GM21526 (cell line): ENCODE results near the gene AEN.

Experiments
- ATAC-seq: cut with Tn5 transposase; IDR thresholded peaks from one replicate; pipeline ENCODE4 v1.9.1; 2021; ENCODE audit warnings: moderate library complexity; ENCODE audit not compliant: unreplicated experiment, low FRiP score

Gene AEN

GRCh38 chr15:88649286-88649733, 28.2 kb downstream of the AEN start:
- no peak for ATAC-seq

GRCh38 chr15:88649753-88650551, 28.8 kb downstream of the AEN start:
- no peak for ATAC-seq

DNA sequence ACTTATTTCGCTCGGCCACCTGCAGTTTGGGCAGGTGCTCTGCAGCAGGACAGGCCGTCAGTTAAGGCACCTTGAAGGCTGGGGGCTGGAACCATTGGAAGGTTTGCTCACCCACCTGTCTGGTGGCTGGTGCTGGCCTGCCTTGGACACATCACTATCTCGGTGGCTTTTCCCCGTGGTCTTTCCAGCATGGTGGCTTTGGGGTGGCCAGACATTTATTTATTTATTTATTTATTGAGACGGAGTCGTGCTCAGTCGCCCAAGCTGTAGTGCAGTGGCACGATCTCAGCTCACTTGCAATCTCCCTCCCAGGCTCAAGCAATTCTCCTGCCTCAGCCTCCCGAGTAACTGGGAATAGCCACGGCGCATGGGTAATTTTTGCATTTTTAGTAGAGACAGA, 29.4 kb downstream of the AEN start:
- ATAC-seq: no peak

- no peak for ATAC-seq
These were observed 30.1 kb downstream of the AEN start for GRCh38 chr15:88651136-88651732.

- ATAC-seq: no peak
These were observed 30.8 kb downstream of the AEN start for GRCh38 chr15:88651971-88652370.

- no peak for ATAC-seq
These were observed 31.5 kb downstream of the AEN start for GRCh38 chr15:88652456-88653199.

DNA sequence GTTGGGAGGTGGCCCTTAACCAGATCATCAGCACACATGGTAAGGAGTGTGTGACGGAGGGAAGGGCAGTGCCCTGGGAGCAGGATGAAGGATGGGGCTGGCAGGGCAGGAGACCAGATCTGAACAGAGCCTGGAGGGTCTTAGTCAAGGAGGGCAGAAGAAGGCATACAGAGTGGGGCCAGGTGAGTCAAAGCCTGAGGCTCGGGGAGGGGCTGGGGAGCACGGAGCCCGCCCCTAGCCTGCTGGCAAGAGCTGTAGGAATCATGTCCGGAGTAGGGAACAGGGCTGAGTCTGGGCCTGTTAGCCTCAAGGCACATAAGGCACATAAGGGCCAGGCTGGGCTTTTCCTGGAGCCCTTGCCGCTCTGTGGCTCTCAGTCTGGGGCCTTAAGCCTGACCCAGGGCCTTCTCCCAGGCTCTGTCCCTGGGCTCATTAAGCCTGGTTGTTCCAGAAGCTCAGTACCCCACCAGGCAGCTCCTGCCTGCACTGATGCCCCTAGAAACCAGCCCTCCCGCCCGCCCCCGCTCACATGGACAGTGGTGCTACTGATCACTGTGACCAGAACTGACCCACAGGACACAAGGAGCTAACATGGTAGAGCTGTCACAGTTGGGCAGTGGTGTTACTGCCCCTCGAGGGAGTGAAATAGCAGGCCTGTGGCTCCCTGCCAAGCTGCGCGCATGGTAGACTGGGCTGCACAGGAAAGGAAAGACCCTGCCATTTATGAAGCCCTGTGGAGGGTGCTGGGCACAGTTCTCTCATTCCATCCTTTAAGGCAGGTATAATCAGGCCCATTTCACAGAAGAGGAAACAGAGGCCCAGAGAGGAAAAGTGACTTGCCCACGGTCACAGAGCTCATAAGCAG, 32.3 kb downstream of the AEN start:
- ATAC-seq: no peak

DNA sequence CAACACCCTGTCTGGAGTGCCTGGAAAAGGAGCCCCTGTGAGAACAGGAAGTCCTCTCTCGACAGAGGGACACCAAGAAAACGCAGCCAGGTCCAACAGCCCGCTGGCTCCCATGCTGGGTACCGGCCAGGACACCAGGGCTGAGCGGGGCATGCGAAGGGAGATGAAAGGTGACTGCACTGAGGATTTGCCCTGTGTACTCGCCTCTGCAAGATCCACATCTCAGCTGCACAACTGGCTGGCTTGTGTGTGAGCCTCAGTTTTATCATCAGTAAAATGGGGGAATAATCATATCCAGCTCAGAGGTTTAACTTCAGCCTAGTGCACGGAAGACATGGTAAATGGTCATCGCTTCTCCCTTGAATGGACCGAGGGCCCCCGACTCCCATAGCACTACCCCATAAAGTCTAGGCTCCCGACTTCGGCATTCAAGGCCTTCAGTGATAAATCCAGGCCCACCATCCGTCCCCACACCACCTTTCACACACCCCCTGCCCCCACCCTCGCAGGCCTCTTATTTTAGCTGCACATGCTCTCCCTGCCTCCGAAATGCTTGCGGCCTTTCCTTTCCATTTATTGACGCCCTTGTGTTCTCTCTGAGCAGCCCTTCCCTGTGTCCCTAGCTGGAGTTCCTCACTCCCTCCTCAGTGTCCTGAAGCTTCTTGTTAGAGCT, 33.4 kb downstream of the AEN start:
- ATAC-seq: no peak

DNA sequence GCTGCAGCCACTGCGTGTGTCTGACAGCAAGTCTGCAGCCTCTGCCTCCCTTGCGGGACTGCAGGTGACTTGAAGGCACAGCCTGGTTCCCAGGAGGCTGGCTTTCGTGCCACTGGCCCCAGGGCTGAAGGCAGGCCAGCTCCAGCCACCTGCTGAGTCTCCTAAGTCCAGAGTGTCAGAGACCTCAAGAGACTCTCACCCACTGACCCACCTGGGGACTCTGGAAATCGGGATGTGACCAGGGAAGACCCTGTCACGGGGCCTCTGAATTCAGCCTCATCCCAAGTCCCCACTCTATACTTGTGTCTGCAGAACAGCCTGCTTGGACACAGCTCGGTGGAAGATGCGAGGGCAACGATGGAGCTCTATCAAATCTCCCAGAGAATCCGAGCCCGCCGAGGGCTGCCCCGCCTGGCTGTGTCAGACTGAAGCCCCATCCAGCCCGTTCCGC, 34.0 kb downstream of the AEN start:
- ATAC-seq: no peak

GRCh38 chr15:88655800-88656488, 34.8 kb downstream of the AEN start:
- no peak for ATAC-seq

DNA sequence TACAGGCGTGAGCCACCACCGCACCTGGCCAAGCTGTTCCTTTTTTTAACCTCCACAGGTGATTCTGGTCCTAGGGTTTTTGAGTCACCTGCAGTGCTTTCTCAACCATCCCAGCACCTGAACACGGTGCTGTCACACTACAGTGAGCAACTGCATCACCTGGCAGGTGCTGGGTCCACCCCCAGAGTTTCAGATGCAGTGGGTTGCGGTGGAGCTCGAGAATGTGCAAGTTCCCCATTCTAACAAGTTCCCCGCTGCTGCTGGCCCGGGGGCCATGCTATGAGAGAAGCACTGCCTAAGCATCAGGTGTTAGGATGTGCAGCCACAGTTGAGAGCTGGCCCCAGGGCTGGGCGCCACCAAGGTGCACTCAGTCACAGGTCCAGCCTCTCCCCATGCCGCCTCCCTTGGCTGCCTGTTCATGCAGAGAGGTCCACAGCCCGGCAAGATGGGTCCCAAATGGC, 35.7 kb downstream of the AEN start:
- ATAC-seq: peak; percentile 92

DNA sequence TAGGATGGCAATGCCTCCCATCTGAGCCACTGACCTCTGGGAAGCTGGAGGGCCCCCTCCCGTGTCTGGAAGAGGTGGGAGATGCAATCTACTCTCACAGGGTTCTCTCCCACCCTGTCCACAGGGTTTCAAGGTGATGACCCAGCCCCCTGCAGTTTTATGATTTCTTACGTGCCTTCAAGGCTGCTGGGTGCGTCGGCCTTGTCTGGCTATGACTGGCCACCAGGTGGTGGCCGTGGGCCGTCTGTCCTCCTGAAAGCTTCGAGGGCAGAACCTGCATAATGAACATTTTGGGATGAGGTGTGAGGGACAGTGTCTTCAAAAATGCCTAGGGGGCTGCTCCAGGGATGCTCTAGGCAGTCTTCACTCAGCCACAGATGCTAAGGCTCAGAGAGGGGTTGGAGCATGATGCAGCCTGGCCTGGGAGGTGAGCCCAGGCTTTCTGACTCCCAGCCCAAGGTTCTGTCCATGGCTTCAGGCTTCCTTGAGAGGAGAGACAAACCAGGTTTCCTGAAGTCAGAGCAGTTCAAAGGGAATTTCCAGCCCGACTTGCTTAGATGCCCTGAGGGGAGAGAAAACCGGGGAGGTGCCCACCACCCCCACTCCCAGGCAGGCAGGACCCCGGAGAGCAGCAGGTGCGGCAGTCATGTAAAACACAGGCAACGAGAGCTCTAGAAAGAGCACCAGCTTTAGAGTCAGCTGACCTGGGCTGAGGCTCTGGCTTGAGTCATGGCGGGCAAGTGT, 36.4 kb downstream of the AEN start:
- ATAC-seq: no peak

GRCh38 chr15:88658070-88658965, 37.2 kb downstream of the AEN start:
- ATAC-seq: no peak

DNA sequence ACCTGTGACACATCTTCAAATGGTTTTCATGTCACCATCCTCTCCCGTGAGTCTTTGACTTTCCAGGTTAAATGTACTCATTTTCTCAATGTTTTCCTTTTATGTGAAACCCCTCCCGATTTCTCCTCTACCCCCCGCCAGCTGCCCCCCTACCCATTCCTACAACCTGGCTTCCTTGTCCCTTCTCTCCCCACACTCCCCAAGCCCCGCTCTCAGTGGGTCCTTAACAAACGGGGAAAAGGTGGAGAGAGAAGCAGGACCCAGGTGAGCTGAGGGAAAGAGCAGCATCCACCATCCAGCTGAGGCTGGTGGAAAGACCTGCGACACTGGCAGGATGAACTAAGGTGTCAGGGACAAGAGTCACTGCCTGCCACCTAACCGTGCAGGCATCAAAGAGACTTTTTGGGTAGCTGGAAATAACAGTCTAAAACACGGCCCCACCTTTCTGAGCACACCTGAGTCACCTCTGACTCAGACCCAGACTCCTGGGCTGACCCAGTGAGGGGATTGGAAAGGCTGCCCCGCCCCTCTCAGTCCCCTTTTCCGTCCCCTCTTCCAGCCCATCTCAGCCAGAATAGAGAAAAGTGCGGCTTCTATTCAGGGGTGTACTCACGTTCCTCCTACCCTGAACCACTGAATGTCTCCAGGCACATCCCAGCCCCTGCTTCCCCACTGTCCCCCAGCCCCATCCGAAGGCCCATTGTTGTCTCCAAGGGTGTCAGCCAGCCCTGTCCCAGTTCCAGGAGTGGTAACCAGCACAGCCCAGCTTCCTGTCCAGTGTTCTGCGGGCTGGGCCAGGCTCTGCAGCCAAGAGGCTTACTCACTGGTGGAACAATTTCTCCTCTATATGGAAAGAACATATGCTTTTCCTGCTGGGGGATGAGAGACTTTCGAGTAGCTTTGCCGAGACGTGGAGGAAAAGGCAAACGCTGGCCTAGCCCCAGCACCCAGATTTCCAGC, 38.1 kb downstream of the AEN start:
- ATAC-seq: no peak

DNA sequence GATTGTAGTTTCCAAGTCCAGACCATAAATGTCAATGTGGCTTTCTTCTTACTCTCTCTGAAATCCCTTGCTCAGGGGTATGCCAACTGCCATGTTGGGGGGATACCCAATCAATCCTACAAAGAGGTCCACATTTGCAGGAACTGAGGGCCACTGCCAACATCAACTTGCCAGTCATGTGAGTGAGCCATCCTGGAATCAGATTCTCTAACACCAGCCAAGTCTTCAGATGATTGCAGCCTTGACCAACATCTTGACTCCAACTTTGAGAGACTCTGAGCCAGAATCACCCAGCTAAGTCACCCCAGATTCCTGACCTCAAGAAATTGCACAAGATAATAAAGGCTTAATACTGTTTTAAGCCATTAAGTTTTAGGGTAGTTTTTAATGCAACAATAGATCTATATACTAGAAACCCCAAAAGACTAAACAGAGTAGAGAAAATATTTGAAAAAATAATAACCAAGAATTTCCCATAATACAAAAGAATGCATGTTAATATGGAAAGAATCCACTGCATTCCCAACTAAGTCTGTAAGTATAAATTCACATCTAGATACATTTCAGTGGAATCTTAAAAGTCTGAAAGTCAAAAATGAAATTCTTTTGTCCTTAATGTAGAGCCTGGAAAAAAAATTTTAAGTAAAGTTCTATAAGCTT, 40.0 kb downstream of the AEN start:
- ATAC-seq: no peak
